Stimulated activated memory B cell treated with anti-CD40 and anti-IgM and Interleukin-4, amounts not matched to agents 10 μg/mL and 1 μg/mL and 100 μg/mL, for 72 hours (primary cell): ENCODE results near the gene RPL28.

ENCODE experiments used
- ATAC-seq: fragments of 150-1000 bp; cut with Tn5 transposase; 2 replicates; pipeline ENCODE4 v1.10.0; 2021
- H3K27ac Mint-ChIP-seq: one replicate; pipeline ENCODE4 v1.8.0; 2022; ENCODE audit warnings: mild to moderate bottlenecking, mixed read lengths
- H3K27me3 Mint-ChIP-seq: one replicate; pipeline ENCODE4 v1.8.0; 2022; ENCODE audit warnings: mixed read lengths
- H3K36me3 Mint-ChIP-seq: one replicate; pipeline ENCODE4 v1.8.0; 2022; ENCODE audit warnings: mixed read lengths
- H3K4me1 Mint-ChIP-seq: one replicate; pipeline ENCODE4 v1.8.0; 2022; ENCODE audit warnings: mixed read lengths
- H3K4me3 Mint-ChIP-seq: one replicate; pipeline ENCODE4 v1.8.0; 2022; ENCODE audit warnings: mild to moderate bottlenecking, moderate library complexity, mixed read lengths
- H3K9me3 Mint-ChIP-seq: one replicate; pipeline ENCODE4 v1.8.0; 2022; ENCODE audit warnings: mixed read lengths

The RPL28 gene

GRCh38 chr19:55451965-55452748 lies 66.4 kb downstream of the RPL28 start:
- H3K27ac Mint-ChIP-seq: no peak overlapping the region
- peak overlapping the region; percentile 54 for H3K4me3 Mint-ChIP-seq

More at GRCh38 chr19:55451965-55452748, 66.4 kb downstream of the RPL28 start:
- Mint-ChIP-seq H3K4me1 (no peaks in the 10 kb centered on the region), H3K27me3 (peaks cover 25% of the 10 kb centered on the region), H3K36me3 (peaks cover 38% of the 10 kb centered on the region), H3K9me3 (no peaks in the 10 kb centered on the region)
- ATAC-seq: no peak
